GM12891 (cell line): Measurements from ENCODE around the gene SCAF11.

Experiments used
- DNase-seq: peaks from one replicate; pipeline ENCODE4 v3.0.0; 2011; ENCODE audit warnings: low spot score; ENCODE audit not compliant: insufficient read length
- FAIRE-seq: peaks from 2 replicates; lab custom pipeline; 2011; peaks lifted over from hg19 to GRCh38; lab: Jason Lieb, UNC
- PAX5 ChIP-seq: IDR thresholded peaks from 2 replicates; pipeline ENCODE4 v1.6.1; 2011; ENCODE audit warnings: low read length, moderate library complexity, mild to moderate bottlenecking; ENCODE audit not compliant: insufficient read depth, severe bottlenecking
- POLR2A ChIP-seq: IDR thresholded peaks from 2 replicates; pipeline ENCODE4 v1.6.1; 2011; ENCODE audit warnings: low read depth, low read length, control low read depth
- POLR2AphosphoS5 ChIP-seq: IDR thresholded peaks from 2 replicates; pipeline ENCODE4 v1.6.1; 2011; ENCODE audit warnings: low read depth, low read length, control low read depth
- POU2F2 ChIP-seq: IDR thresholded peaks from 2 replicates; pipeline ENCODE4 v1.6.1; 2011; ENCODE audit warnings: low read depth, mild to moderate bottlenecking, control low read depth, low read length, moderate library complexity
- SPI1 ChIP-seq: IDR thresholded peaks from 2 replicates; pipeline ENCODE4 v1.6.1; 2011; ENCODE audit warnings: low read depth, low read length, control low read depth
- TAF1 ChIP-seq: IDR thresholded peaks from 2 replicates; pipeline ENCODE4 v1.6.1; 2011; ENCODE audit warnings: low read depth, low read length, control low read depth

Gene SCAF11

DNA sequence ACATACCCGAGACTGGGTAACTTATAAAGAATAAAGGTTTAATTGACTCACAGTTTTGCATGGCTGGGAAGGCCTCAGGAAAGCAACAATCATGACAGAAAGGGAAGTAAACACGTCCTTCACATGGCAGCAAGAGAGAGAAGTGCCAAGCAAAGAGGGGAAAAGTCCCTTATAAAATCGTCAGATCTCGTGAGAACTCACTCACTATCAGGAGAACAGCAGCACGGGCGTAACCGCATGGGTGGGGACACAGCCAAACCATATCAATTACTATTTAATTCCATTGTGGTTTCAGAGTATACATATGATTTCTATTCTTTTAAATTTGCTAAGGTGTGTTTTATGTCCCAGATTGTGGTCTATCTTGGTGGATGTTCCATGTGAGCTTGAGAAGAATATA is 117.9 kb downstream of the SCAF11 start:
- TF ChIP-seq SPI1 (no peak), POU2F2 (no peak), POLR2A (no peak), TAF1 (no peak), POLR2AphosphoS5 (no peak), PAX5 (no peak)
- DNase-seq (no peak), FAIRE-seq (no peak)
